ENCODE results near the gene GLI3.

GLI3 gene

GRCh38 chr7:42127232-42127622 lies 109.8 kb downstream of the GLI3 start:
- no peak for TF ChIP-seq CTCF (IDR thresholded peaks at IDR 0.05; ENCODE audit: insufficient read depth, low read length, missing control alignments)
- ChIA-PET POLR2A (no interaction called here), CTCF (interaction anchor here (1.0 to 1.5 kb wide), 4 partner anchors 9 to 186 kb away, joined by 3 to 8 read pairs (median 4); no protein-coding TSS in a partner anchor)
- H3K4me3 ChIP-seq (ENCODE audit: low read depth, low read length) = no peak overlapping the region
- DNase-seq (ENCODE audit: low read depth, low spot score) = no peak

- POLR2A ChIA-PET = no interaction called here
- no peak for DNase-seq (ENCODE audit: low read depth, low spot score)
- CTCF ChIA-PET = interaction anchor here (1.0 to 1.5 kb wide), 4 partner anchors 9 to 186 kb away, joined by 3 to 8 read pairs (median 4); no protein-coding TSS in a partner anchor
- H3K4me3 ChIP-seq (ENCODE audit: low read depth, low read length) = no peak overlapping the region
- no peak for TF ChIP-seq CTCF (IDR thresholded peaks at IDR 0.05; ENCODE audit: insufficient read depth, low read length, missing control alignments)
These were observed 110.4 kb downstream of the GLI3 start for GRCh38 chr7:42126475-42127231.

GRCh38 chr7:42125321-42125720 lies 111.7 kb downstream of the GLI3 start:
- TF ChIP-seq CTCF (IDR thresholded peaks at IDR 0.05; ENCODE audit: insufficient read depth, low read length, missing control alignments) = no peak
- no peak for DNase-seq (ENCODE audit: low read depth, low spot score)
- ChIA-PET POLR2A (no interaction called here), CTCF (no interaction called here)
- no peak overlapping the region for H3K4me3 ChIP-seq (ENCODE audit: low read depth, low read length)

GRCh38 chr7:42123716-42124115 lies 113.3 kb downstream of the GLI3 start:
- CTCF ChIA-PET = no interaction called here
- POLR2A ChIA-PET = no interaction called here
- H3K4me3 ChIP-seq (ENCODE audit: low read depth, low read length) = no peak overlapping the region
- TF ChIP-seq CTCF (IDR thresholded peaks at IDR 0.05; ENCODE audit: insufficient read depth, low read length, missing control alignments) = no peak
- no peak for DNase-seq (ENCODE audit: low read depth, low spot score)

GRCh38 chr7:42120191-42120590 lies 116.8 kb downstream of the GLI3 start:
- no peak for TF ChIP-seq CTCF (IDR thresholded peaks at IDR 0.05; ENCODE audit: insufficient read depth, low read length, missing control alignments)
- DNase-seq (ENCODE audit: low read depth, low spot score) = no peak
- no peak overlapping the region for H3K4me3 ChIP-seq (ENCODE audit: low read depth, low read length)
- ChIA-PET CTCF (interaction anchor here (0.8 to 1.1 kb wide), 2 partner anchors 9 to 22 kb away, joined by 3 read pairs; no protein-coding TSS in a partner anchor), POLR2A (no interaction called here)

GRCh38 chr7:42117201-42117600 lies 119.8 kb downstream of the GLI3 start:
- ChIA-PET POLR2A (no interaction called here), CTCF (interaction anchor here (1.1 to 2.7 kb wide), 3 partner anchors 15 to 137 kb away, joined by 3 to 9 read pairs (median 3); no protein-coding TSS in a partner anchor)
- TF ChIP-seq CTCF (IDR thresholded peaks at IDR 0.05; ENCODE audit: insufficient read depth, low read length, missing control alignments) = no peak
- no peak for DNase-seq (ENCODE audit: low read depth, low spot score)
- no peak overlapping the region for H3K4me3 ChIP-seq (ENCODE audit: low read depth, low read length)
